Stimulated activated CD4-positive, alpha-beta T cell treated with anti-CD3 and anti-CD28 coated beads, Interleukin-4, amount 100 ng/mL, for 24 hours (primary cell): Measurements from ENCODE around the gene C3.
A peak's percentile ranks its signal among the peaks of the same experiment; 100 is the strongest.

Experiments
- DNase-seq: peaks from one replicate; pipeline ENCODE4 v3.0.0-alpha.2; 2020

C3 gene

GRCh38 chr19:6730153-6730804 is 9.8 kb upstream of the C3 start:
- peak; percentile 52 for DNase-seq

DNA sequence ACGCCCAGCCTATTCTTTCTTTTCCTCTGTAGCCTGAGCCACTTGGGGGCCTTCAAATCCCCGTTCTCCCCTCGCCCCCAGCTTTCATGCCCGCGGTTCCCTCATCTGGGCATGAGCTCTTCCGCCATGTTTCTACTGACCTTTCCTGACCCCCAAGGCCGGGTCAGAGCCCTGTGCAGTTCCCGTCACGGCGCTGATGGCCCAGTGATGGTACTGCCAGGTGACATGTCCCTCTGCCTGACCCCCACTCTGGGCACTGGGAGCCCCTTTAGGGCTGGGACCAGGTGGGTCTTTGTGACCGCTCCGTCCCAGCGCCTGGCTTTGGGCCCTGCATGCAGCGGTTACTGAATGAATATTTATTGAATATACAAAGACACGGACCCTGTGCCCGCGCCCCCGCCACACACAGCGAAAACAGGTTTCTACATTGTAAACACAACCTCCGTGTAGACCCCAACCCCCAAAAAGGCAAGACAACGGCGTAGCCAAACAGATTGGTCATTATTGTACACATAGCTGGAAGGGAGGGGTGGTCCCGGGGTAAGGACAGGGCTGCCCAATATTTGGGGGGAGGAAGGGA is 9.2 kb upstream of the C3 start:
- DNase-seq, result no peak

DNA sequence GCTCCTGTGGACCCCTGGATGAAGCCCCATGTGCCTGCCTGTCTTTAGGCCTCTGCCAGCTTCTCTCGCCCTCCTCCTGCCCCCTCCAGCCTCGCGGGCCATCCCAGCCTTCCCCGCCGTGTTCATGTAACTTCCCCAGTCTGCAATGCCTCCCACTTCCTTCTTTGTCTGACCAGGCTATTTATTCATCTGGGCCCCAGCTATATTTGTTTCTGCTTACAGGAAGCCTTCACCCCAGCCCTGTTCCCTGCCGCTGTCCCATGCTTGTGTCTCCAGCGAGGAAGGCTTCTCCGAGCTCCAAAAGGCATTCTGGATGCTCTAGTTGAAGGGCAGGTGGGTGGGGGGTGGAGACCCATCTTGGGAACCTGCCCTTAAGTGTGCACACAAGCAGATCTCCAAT is 7.9 kb upstream of the C3 start:
- DNase-seq, result no peak

GRCh38 chr19:6725513-6726231 is 5.2 kb upstream of the C3 start:
- no peak for DNase-seq

- DNase-seq, result no peak
Measured at GRCh38 chr19:6724631-6725492, 4.4 kb upstream of the C3 start.

DNA sequence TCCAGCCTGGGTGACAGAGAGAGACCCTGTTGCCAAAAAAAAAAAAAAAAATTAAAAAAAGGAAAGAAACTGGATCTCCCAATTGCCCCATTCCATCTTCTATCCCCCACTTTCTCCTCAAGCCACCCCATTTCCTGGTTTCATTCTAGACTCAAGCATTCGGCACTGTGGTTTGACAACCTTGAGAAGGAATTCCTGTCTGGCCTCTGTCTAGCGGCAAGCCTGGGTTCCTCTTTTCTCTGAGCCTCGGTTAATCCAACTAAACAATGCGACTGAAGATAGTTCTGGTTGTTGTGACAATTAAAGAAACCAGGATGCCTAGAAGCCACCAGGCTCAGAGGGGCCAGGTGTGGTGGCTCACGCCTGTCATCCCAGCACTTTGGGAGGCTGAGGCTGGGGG is 3.3 kb upstream of the C3 start:
- no peak for DNase-seq

DNA sequence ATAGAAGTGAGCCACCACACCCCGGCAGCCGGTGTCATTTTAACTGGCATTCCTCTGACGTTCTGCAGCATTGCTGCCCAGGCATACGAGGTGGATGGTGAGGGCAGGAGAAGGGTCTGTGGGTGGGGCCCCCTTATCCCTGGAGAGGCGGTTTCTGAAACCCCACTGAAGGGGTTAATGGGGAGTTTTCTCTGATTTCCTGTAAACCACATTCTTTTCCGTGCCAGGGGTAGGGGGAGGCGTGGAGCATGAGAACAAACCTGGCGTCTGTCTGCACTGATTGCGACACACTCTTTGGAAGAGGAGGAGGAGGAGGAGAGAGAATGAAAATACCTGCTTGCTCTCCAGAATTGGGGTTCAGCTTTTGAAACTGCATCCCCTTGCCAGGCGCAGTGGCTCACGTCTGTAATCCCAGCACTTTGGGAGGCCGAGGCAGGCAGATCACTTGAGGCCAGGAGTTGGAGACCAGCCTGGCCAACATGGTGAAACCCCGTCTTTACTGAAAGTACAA is 2.7 kb upstream of the C3 start:
- DNase-seq, result no peak

- no peak for DNase-seq
Measured at GRCh38 chr19:6721773-6722172, 1.3 kb upstream of the C3 start.

DNA sequence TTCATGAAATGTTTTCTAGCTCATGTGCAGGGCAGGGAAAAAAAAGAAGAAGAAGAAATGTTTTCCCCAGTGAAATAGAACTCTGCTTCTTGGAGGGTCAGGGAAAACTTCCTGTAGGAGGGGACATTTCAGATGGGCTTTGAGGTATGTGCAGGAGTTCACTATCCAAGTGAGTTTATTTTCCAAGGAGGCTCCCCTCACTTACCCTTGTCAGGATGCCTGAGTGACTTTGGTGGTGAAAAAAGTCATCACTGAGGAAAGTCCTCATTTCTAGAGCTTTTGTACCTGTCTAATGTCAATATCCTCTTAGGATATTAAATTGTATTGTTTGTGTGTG is 656 bp upstream of the C3 start:
- DNase-seq, result no peak

GRCh38 chr19:6719992-6720368 is 470 bp downstream of the C3 start:
- DNase-seq, result no peak

- DNase-seq, result no peak
Measured at GRCh38 chr19:6719540-6719861, 949 bp downstream of the C3 start.

GRCh38 chr19:6718741-6719539 is 1.5 kb downstream of the C3 start:
- DNase-seq, result peak; percentile 20

GRCh38 chr19:6718111-6718740 is 2.2 kb downstream of the C3 start:
- no peak for DNase-seq

- DNase-seq, result no peak
Measured at GRCh38 chr19:6717441-6717971, 2.9 kb downstream of the C3 start.

- no peak for DNase-seq
Measured at GRCh38 chr19:6717036-6717435, 3.4 kb downstream of the C3 start.

DNA sequence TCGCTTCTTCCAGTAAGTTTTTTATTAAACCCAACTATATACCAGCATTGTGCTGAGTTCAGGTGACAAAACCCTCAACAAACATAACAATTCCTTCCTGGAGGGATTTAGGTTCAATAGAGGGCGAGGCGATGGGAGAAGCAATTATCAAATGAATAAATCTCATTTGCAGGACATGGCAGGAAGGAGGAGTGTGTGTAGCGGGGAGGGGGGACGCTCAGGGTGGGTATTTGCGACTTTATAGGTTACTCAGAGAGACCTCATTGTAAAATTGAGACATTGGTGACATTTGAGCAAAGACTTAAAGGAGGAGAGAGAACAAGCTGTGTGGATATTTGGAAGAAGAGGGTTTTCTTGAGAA is 3.9 kb downstream of the C3 start:
- DNase-seq, result no peak

DNA sequence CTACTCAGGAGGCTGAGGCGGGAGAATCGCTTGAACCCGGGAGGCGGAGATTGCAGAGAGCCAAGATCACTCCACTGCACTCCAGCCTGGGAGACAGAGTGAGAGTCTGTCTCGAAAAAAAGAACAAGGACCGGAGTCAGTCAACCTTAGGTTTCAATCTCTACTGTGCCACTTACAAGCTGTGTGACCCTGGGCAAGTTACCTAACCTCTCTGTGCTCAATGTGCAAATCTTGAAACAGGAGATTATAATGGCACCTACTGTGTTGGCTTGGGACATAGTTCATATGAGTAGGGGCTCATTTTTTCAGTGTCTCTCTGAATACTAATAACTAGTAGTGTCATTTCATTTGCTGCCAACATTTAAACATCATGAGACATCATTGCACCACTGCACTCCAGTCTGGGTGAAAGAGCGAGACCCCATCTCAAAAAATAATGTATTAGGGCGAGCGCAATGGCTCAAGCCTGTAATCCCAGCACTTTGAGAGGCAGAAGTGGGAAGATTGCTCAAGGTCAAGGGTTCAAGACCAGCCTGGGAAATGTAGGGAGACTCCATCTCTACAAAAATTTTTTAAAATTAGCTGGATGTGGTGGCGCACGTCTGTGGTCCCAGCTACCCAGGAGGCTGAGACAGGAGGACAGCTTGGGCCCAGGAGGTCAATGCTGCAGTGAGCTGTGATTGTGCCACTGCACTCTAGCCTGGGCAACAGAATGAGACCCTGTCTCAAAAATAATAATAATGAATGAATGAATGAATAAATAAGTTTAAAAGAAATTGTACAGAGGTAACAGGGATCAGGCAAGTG is 5.5 kb downstream of the C3 start:
- DNase-seq, result no peak

GRCh38 chr19:6713773-6714692 is 6.4 kb downstream of the C3 start:
- no peak for DNase-seq

- DNase-seq, result no peak
Measured at GRCh38 chr19:6712692-6713670, 7.5 kb downstream of the C3 start.
